NCI-H1417 treated with DMSO at 0.1 percent for 48 hours (cell line): Measurements from ENCODE around the gene PPP1R3E.
A peak's percentile ranks its signal among the peaks of the same experiment; 100 is the strongest.

Experiments used
- DNase-seq: peaks from one replicate; lab custom pipeline; 2025; lab: John Stamatoyannopoulos, UW

Gene PPP1R3E

GRCh38 chr14:23322568-23323517 is 20.2 kb upstream of the PPP1R3E start:
- no peak for DNase-seq

- no peak for DNase-seq
Measured at GRCh38 chr14:23321572-23322547, 19.2 kb upstream of the PPP1R3E start.

GRCh38 chr14:23320584-23321571 is 18.2 kb upstream of the PPP1R3E start, which contains the start of gene PABPN1:
PABPN1 (plus strand) TSS chr14:23321457; CDS start chr14:23321470, 13 bp downstream.
- peak; percentile 99 for DNase-seq

- no peak for DNase-seq
Measured at GRCh38 chr14:23319746-23320583, 17.3 kb upstream of the PPP1R3E start.

GRCh38 chr14:23316300-23316699 is 13.6 kb upstream of the PPP1R3E start:
- DNase-seq: no peak

- no peak for DNase-seq
Measured at GRCh38 chr14:23310546-23310945, 7.9 kb upstream of the PPP1R3E start.

GRCh38 chr14:23308721-23309445 is 6.2 kb upstream of the PPP1R3E start:
- no peak for DNase-seq

- no peak for DNase-seq
Measured at GRCh38 chr14:23307687-23308644, 5.3 kb upstream of the PPP1R3E start.

GRCh38 chr14:23307146-23307530 is 4.5 kb upstream of the PPP1R3E start:
- no peak for DNase-seq

GRCh38 chr14:23306412-23307145 is 3.9 kb upstream of the PPP1R3E start, which contains the start of gene BCL2L2:
BCL2L2 (plus strand) TSS chr14:23306833; CDS start chr14:23307768, 935 bp downstream.
- peak; percentile 26 for DNase-seq

GRCh38 chr14:23301969-23302289 is 730 bp downstream of the PPP1R3E start:
- DNase-seq: no peak

GRCh38 chr14:23301288-23301968 is 1.2 kb downstream of the PPP1R3E start:
- peak; percentile 98 for DNase-seq

GRCh38 chr14:23300687-23301223 is 1.9 kb downstream of the PPP1R3E start:
- no peak for DNase-seq

- no peak for DNase-seq
Measured at GRCh38 chr14:23299986-23300686, 2.5 kb downstream of the PPP1R3E start.

- DNase-seq: no peak
Measured at GRCh38 chr14:23299211-23299957, 3.3 kb downstream of the PPP1R3E start.
